ENCODE measurements around the gene SLC6A20. TPM values are rescaled to one million over a fixed set of nuclear protein-coding genes. Genes with fewer than 3 reads are reported as not detected.

SLC6A20 gene
- total RNA-seq, 1 experiment from 2014 or later = 0.09 TPM

DNA sequence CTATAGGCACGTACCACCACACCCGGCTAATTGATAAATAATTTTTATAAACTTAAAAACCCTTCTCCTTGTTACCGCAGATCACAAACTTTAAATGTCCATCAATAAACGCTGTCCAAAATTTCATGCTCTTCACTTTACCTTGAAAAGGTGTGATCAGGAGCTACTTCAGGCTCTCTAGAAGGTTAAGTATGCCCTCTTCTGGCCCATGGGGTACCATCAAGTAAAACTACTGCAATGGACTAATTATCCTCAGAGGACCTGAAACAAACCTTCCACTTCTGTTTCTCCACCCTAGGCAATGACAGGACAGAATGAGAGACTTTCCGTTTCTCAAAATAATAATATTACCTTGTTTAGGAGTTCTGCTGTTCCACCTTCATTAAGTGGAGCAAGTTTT, 36.4 kb upstream of the SLC6A20 start:
- H3K36me3 Mint-ChIP-seq (ENCODE audit: insufficient read depth in 1 of 3, low read depth in 3 of 3) = peaks cover 0 to 10% (median 4%) of the 10 kb centered on the region in 3 experiments; a peak in 3 of 7 replicates
- no peak overlapping the region for H3K4me3 Mint-ChIP-seq
- no peak overlapping the region for H2BK5ac ChIP-seq (ENCODE audit: insufficient read length, low read length)
- no peak overlapping the region for H2AK5ac ChIP-seq (ENCODE audit: insufficient read length, low read length)
- no peaks in the 10 kb centered on the region for H3K4me1 ChIP-seq (ENCODE audit: insufficient read depth, low read length)
- no peak overlapping the region for H4K5ac ChIP-seq (ENCODE audit: insufficient read length, low read depth, low read length)
- TF ChIP-seq, protein P1, sequence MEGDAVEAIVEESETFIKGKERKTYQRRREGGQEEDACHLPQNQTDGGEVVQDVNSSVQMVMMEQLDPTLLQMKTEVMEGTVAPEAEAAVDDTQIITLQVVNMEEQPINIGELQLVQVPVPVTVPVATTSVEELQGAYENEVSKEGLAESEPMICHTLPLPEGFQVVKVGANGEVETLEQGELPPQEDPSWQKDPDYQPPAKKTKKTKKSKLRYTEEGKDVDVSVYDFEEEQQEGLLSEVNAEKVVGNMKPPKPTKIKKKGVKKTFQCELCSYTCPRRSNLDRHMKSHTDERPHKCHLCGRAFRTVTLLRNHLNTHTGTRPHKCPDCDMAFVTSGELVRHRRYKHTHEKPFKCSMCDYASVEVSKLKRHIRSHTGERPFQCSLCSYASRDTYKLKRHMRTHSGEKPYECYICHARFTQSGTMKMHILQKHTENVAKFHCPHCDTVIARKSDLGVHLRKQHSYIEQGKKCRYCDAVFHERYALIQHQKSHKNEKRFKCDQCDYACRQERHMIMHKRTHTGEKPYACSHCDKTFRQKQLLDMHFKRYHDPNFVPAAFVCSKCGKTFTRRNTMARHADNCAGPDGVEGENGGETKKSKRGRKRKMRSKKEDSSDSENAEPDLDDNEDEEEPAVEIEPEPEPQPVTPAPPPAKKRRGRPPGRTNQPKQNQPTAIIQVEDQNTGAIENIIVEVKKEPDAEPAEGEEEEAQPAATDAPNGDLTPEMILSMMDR (conservative IDR thresholded peaks at IDR 0.05) = peak; percentile 69
- H2BK12ac ChIP-seq (ENCODE audit: insufficient read length, low read depth, low read length) = no peak overlapping the region
- no peaks in the 10 kb centered on the region for H3K27me3 Mint-ChIP-seq (ENCODE audit: low read depth)
- H3K27ac Mint-ChIP-seq = no peak overlapping the region
- no peaks in the 10 kb centered on the region for H3K9me3 ChIP-seq (ENCODE audit: control insufficient read depth, low read depth, low read length)
- no peak overlapping the region for H4K91ac ChIP-seq (ENCODE audit: insufficient read length, low read depth, low read length)
- no peak overlapping the region for H3K4me2 ChIP-seq (ENCODE audit: insufficient read depth, insufficient read length, low read length)
- DNase-seq = no peak
- H4K20me1 ChIP-seq (ENCODE audit: control insufficient read depth, insufficient read depth, insufficient read length) = no peaks in the 10 kb centered on the region
- no CpG with 5 or more reads among the region's 5 CpGs for WGBS (ENCODE audit: extremely low coverage, insufficient read length, low lambda C conversion rate)
- no peak overlapping the region for H2AFZ ChIP-seq (ENCODE audit: low read length)
- H2BK20ac ChIP-seq (ENCODE audit: low read depth, low read length, poor library complexity, severe bottlenecking) = no peak overlapping the region
- H2BK15ac ChIP-seq (ENCODE audit: low read depth, low read length) = no peak overlapping the region
- H4K8ac ChIP-seq (replicated peaks; ENCODE audit: insufficient read length, low read depth, low read length) = no peak overlapping the region
- no peak overlapping the region for H2BK120ac ChIP-seq (ENCODE audit: low read depth, low read length, poor library complexity, severe bottlenecking)
- no peak overlapping the region for H3K14ac ChIP-seq (ENCODE audit: insufficient read depth, low read length)
- H3K18ac ChIP-seq (ENCODE audit: insufficient read length, low read depth, low read length) = no peak overlapping the region
- H3K23me2 ChIP-seq (ENCODE audit: insufficient read length, low read depth, low read length, poor library complexity, severe bottlenecking) = no peaks in the 10 kb centered on the region
- no peaks in the 10 kb centered on the region for H3K79me1 ChIP-seq (ENCODE audit: insufficient read depth, low read depth, low read length, poor library complexity, severe bottlenecking)
- H3K23ac ChIP-seq (ENCODE audit: insufficient read length, low read depth, low read length) = no peak overlapping the region
- H3K27ac ChIP-seq (ENCODE audit: insufficient read length, low read depth, low read length) = no peak overlapping the region
- H3K56ac ChIP-seq (ENCODE audit: insufficient read length, low read depth, low read length) = no peak overlapping the region
- H3K27me3 ChIP-seq (ENCODE audit: insufficient read depth, low read length) = no peaks in the 10 kb centered on the region
- no peaks in the 10 kb centered on the region for H3K4me1 Mint-ChIP-seq
- H3T11ph ChIP-seq (ENCODE audit: low read length) = no peak overlapping the region
- no peak overlapping the region for H3K9ac ChIP-seq (ENCODE audit: extremely low read depth, insufficient read length, low read length)
- no peaks in the 10 kb centered on the region for H3K9me3 Mint-ChIP-seq
- no peak overlapping the region for H3K4ac ChIP-seq (ENCODE audit: low read depth, low read length)
- no peaks in the 10 kb centered on the region for H3K79me2 ChIP-seq (ENCODE audit: insufficient read depth, low read length)
